DND-41 (cell line): ENCODE measurements around the gene HSH2D.

Source experiments
- ATAC-seq: fragments of 200-7000 bp; cut with Tn5 transposase; 3 replicates; pipeline ENCODE4 v1.9.1; 2021; ENCODE audit warnings: low read depth; ENCODE audit not compliant: insufficient read depth
- DNase-seq: peaks from one replicate; pipeline ENCODE4 v3.0.0-alpha.2; 2020
- H2AFZ ChIP-seq: 2 replicates; pipeline ENCODE4 v1.6.0; 2012; ENCODE audit warnings: low read depth, low read length
- H3K27ac ChIP-seq: 2 replicates; pipeline ENCODE4 v1.5.1; 2012; ENCODE audit warnings: low read length, inconsistent platforms
- H3K27me3 ChIP-seq: fragments of 200-600 bp; sonication (generic); 2 replicates; pipeline ENCODE4 v1.6.0; 2012; ENCODE audit warnings: low read length, mild to moderate bottlenecking, inconsistent platforms; ENCODE audit not compliant: insufficient read depth, poor library complexity
- H3K36me3 ChIP-seq: 2 replicates; pipeline ENCODE4 v1.5.1; 2012; ENCODE audit warnings: low read length, inconsistent platforms; ENCODE audit not compliant: insufficient read depth
- H3K4me1 ChIP-seq: 2 replicates; pipeline ENCODE4 v1.5.1; 2012; ENCODE audit warnings: mild to moderate bottlenecking, low read length; ENCODE audit not compliant: insufficient read depth
- H3K4me2 ChIP-seq: 2 replicates; pipeline ENCODE4 v1.6.0; 2012; ENCODE audit warnings: mild to moderate bottlenecking, moderate library complexity, low read length, inconsistent platforms; ENCODE audit not compliant: insufficient read depth
- H3K4me3 ChIP-seq, 2 experiments: fragments of 200-600 bp in 1 of 2; shearing (Covaris generic) in 1 of 2; 2 replicates each; pipeline ENCODE4 v1.5.1; 2012 to 2016; ENCODE audit warnings: inconsistent platforms in 2 of 2, low read length in 2 of 2, mild to moderate bottlenecking in 2 of 2, low read depth in 1 of 2, moderate library complexity in 1 of 2
- H3K79me2 ChIP-seq: 2 replicates; pipeline ENCODE4 v1.6.0; 2012; ENCODE audit warnings: low read length, inconsistent platforms; ENCODE audit not compliant: insufficient read depth
- H3K9ac ChIP-seq: 2 replicates; pipeline ENCODE4 v1.6.0; 2012; ENCODE audit warnings: low read depth, mild to moderate bottlenecking, inconsistent platforms, low read length, moderate library complexity
- H3K9me3 ChIP-seq: 2 replicates; pipeline ENCODE4 v1.5.1; 2012; ENCODE audit warnings: low read length, moderate library complexity, mild to moderate bottlenecking, inconsistent platforms; ENCODE audit not compliant: insufficient read depth, severe bottlenecking
- H4K20me1 ChIP-seq: 2 replicates; pipeline ENCODE4 v1.6.0; 2012; ENCODE audit warnings: low read length; ENCODE audit not compliant: insufficient read depth
- CTCF ChIP-seq: IDR thresholded peaks from 2 replicates; pipeline ENCODE4 v1.5.1; 2012; ENCODE audit warnings: borderline replicate concordance, low read length, moderate library complexity, mild to moderate bottlenecking; ENCODE audit not compliant: poor library complexity, severe bottlenecking; ENCODE audit errors: extremely low read depth
- EZH2 ChIP-seq: IDR thresholded peaks from 3 replicates; pipeline ENCODE4 v1.6.1; 2012; ENCODE audit warnings: borderline replicate concordance, low read depth, mild to moderate bottlenecking, moderate library complexity, low read length, inconsistent platforms; ENCODE audit not compliant: severe bottlenecking

Gene HSH2D

GRCh38 chr19:16127776-16128371, 15.6 kb upstream of the HSH2D start:
- no peaks in the 10 kb centered on the region for H3K4me1 ChIP-seq
- H3K4me2 ChIP-seq, result no peak overlapping the region
- ATAC-seq (no peak), DNase-seq (no peak)
- no peak overlapping the region for H2AFZ ChIP-seq
- H3K27me3 ChIP-seq, result no peaks in the 10 kb centered on the region
- H3K9ac ChIP-seq, result no peak overlapping the region
- peaks cover 36% of the 10 kb centered on the region for H4K20me1 ChIP-seq
- H3K4me3 ChIP-seq, result no peak overlapping the region
- H3K9me3 ChIP-seq, result no peaks in the 10 kb centered on the region
- TF ChIP-seq EZH2, result no peak
- no peak for TF ChIP-seq CTCF
- peaks cover 5% of the 10 kb centered on the region; the same call in 1 of the 2 replicates for H3K79me2 ChIP-seq
- H3K27ac ChIP-seq, result no peak overlapping the region
- peaks cover 97% of the 10 kb centered on the region for H3K36me3 ChIP-seq

DNA sequence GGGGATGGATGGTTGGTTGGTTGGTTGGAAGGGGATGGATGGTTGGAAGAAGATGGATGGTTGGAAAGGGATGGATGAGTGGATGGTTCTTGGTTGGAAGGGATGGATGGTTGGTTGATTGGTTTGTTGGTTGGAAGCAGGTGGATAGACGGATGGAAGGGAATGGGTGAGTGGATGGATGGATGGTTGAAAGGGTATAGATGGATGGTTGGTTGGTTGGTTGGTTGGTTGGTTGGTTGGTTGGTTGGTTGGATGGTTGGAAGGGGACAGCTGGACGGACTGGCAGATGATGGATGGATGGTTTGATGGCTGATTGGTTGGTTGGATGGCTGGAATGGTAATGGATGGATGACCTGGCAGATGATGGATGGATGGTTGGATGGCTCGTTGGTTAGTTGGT, 11.8 kb upstream of the HSH2D start:
- Histone ChIP-seq H3K4me2 (no peak overlapping the region), H3K79me2 (no peaks in the 10 kb centered on the region), H3K9ac (no peak overlapping the region), H3K4me1 (no peaks in the 10 kb centered on the region), H3K9me3 (no peaks in the 10 kb centered on the region), H4K20me1 (peaks cover 37% of the 10 kb centered on the region), H2AFZ (no peak overlapping the region), H3K4me3 (no peak overlapping the region), H3K27me3 (no peaks in the 10 kb centered on the region), H3K27ac (no peak overlapping the region), H3K36me3 (peaks cover 77% of the 10 kb centered on the region)
- no peak for DNase-seq
- ATAC-seq, result no peak
- TF ChIP-seq EZH2, result no peak
- no peak for TF ChIP-seq CTCF

- Histone ChIP-seq H3K9ac (no peak overlapping the region), H2AFZ (no peak overlapping the region), H3K4me3 (no peak overlapping the region), H3K36me3 (peaks cover 57% of the 10 kb centered on the region), H3K27me3 (no peaks in the 10 kb centered on the region), H3K9me3 (no peaks in the 10 kb centered on the region), H3K79me2 (no peaks in the 10 kb centered on the region), H3K4me2 (no peak overlapping the region), H4K20me1 (peaks cover 26% of the 10 kb centered on the region), H3K4me1 (no peaks in the 10 kb centered on the region), H3K27ac (no peak overlapping the region)
- DNase-seq (no peak), ATAC-seq (no peak)
- no peak for TF ChIP-seq EZH2
- no peak for TF ChIP-seq CTCF
These were observed 9.7 kb upstream of the HSH2D start for GRCh38 chr19:16133818-16134217.
